ENCODE data around the gene IGLL1. TPM values are rescaled to one million over a fixed set of nuclear protein-coding genes. Genes with fewer than 3 reads are reported as not detected.
"Not testable (repeated sequence)": the region's sequence is repeated elsewhere in the genome, so short reads cannot be mapped to it uniquely, and the experiment has no call there.

IGLL1 gene
- total and polyA plus RNA-seq, 4 donors = 17.4 TPM; not detected in 3

- H3K9me3 ChIP-seq (ENCODE audit: control insufficient read depth in 4 of 4, low read length in 3 of 4); H3K36me3 ChIP-seq (ENCODE audit: control insufficient read depth in 4 of 4, insufficient read depth in 3 of 4, low read depth in 1 of 4, low read length in 3 of 4); H3K9ac ChIP-seq (ENCODE audit: low read depth in 1 of 2, low read length in 2 of 2); H3K27me3 ChIP-seq (ENCODE audit: control insufficient read depth in 4 of 4, insufficient read depth in 4 of 4, low read length in 3 of 4); H3K27ac ChIP-seq (ENCODE audit: low read depth in 1 of 2, low read length in 2 of 2); H3K4me3 ChIP-seq (ENCODE audit: low read depth in 1 of 3, low read length in 3 of 3); DNase-seq (ENCODE audit: low spot score); H3K4me1 ChIP-seq (ENCODE audit: control insufficient read depth in 4 of 4, insufficient read depth in 4 of 4, low read length in 3 of 4): not testable (repeated sequence)
- TF ChIP-seq NR2F2 (IDR thresholded peaks at IDR 0.05) = peak; percentile 54
- WGBS = 78% methylated on average over 19 of the region's 19 CpGs
Observed at GRCh38 chr22:23537830-23538695, 42.0 kb downstream of the IGLL1 start.

- DNase-seq (ENCODE audit: low spot score) = peak; percentile 28
- H3K4me3 ChIP-seq (ENCODE audit: low read depth in 1 of 3, low read length in 3 of 3) = no peak overlapping the region
Observed at GRCh38 chr22:23537416-23537815, 42.7 kb downstream of the IGLL1 start.

GRCh38 chr22:23536821-23537345 is 43.2 kb downstream of the IGLL1 start:
- DNase-seq (ENCODE audit: low spot score) = no peak
- no peak for TF ChIP-seq MAX (IDR thresholded peaks at IDR 0.05)
- no peak for TF ChIP-seq TAF1 (conservative IDR thresholded peaks at IDR 0.05)
- no peak for TF ChIP-seq CTCF (IDR thresholded peaks at IDR 0.05; ENCODE audit: low read depth, low read length, missing input control)

More at GRCh38 chr22:23537416-23537815, 42.7 kb downstream of the IGLL1 start:
- TF ChIP-seq GABPA (IDR thresholded peaks at IDR 0.05 in 1 of 2, conservative IDR thresholded peaks at IDR 0.05 in 1 of 2) (no peak), TAF1 (conservative IDR thresholded peaks at IDR 0.05) (no peak), ZBTB33 (IDR thresholded peaks at IDR 0.05) (no peak), RXRA (IDR thresholded peaks at IDR 0.05) (no peak), FOXA2 (IDR thresholded peaks at IDR 0.05) (no peak), ATF3 (IDR thresholded peaks at IDR 0.05) (no peak), HNF4A (conservative IDR thresholded peaks at IDR 0.05) (no peak), HNF4G (IDR thresholded peaks at IDR 0.05) (no peak), FOXA1 (IDR thresholded peaks at IDR 0.05) (no peak), SP1 (IDR thresholded peaks at IDR 0.05) (no peak), MAX (IDR thresholded peaks at IDR 0.05) (no peak), NR2F2 (IDR thresholded peaks at IDR 0.05) (no peak), EGR1 (IDR thresholded peaks at IDR 0.05; ENCODE audit: low read depth in 2 of 2) (no peak), JUND (IDR thresholded peaks at IDR 0.05) (no peak), RAD21 (IDR thresholded peaks at IDR 0.05) (no peak)
- Histone ChIP-seq H3K27ac (ENCODE audit: low read depth in 1 of 2, low read length in 2 of 2) (no peak overlapping the region), H3K9ac (ENCODE audit: low read depth in 1 of 2, low read length in 2 of 2) (no peak overlapping the region), H3K36me3 (ENCODE audit: control insufficient read depth in 4 of 4, insufficient read depth in 3 of 4, low read depth in 1 of 4, low read length in 3 of 4) (no peaks in the 10 kb centered on the region), H3K27me3 (ENCODE audit: control insufficient read depth in 4 of 4, insufficient read depth in 4 of 4, low read length in 3 of 4) (no peaks in the 10 kb centered on the region), H3K4me1 (ENCODE audit: control insufficient read depth in 4 of 4, insufficient read depth in 4 of 4, low read length in 3 of 4) (peaks cover 0 to 3% (median 0%) of the 10 kb centered on the region in 4 donors), H3K9me3 (ENCODE audit: control insufficient read depth in 4 of 4, low read length in 3 of 4) (no peaks in the 10 kb centered on the region)
- WGBS = 78% methylated on average over 11 of the region's 11 CpGs

GRCh38 chr22:23535790-23536661 is 44.1 kb downstream of the IGLL1 start:
- not testable (repeated sequence) for H3K36me3 ChIP-seq (ENCODE audit: control insufficient read depth in 4 of 4, insufficient read depth in 3 of 4, low read depth in 1 of 4, low read length in 3 of 4); H3K27me3 ChIP-seq (ENCODE audit: control insufficient read depth in 4 of 4, insufficient read depth in 4 of 4, low read length in 3 of 4); H3K9me3 ChIP-seq (ENCODE audit: control insufficient read depth in 4 of 4, low read length in 3 of 4); H3K27ac ChIP-seq (ENCODE audit: low read depth in 1 of 2, low read length in 2 of 2); H3K4me3 ChIP-seq (ENCODE audit: low read depth in 1 of 3, low read length in 3 of 3); H3K9ac ChIP-seq (ENCODE audit: low read depth in 1 of 2, low read length in 2 of 2); H3K4me1 ChIP-seq (ENCODE audit: control insufficient read depth in 4 of 4, insufficient read depth in 4 of 4, low read length in 3 of 4)
- 69% methylated on average over 5 of the region's 5 CpGs for WGBS
- DNase-seq (ENCODE audit: low spot score) = peak; percentile 28

More at GRCh38 chr22:23536821-23537345, 43.2 kb downstream of the IGLL1 start:
- 88% methylated on average over 17 of the region's 17 CpGs for WGBS
- Histone ChIP-seq H3K9ac (ENCODE audit: low read depth in 1 of 2, low read length in 2 of 2) (no peak overlapping the region), H3K4me3 (ENCODE audit: low read depth in 1 of 3, low read length in 3 of 3) (no peak overlapping the region), H3K4me1 (ENCODE audit: control insufficient read depth in 4 of 4, insufficient read depth in 4 of 4, low read length in 3 of 4) (peaks cover 0 to 3% (median 0%) of the 10 kb centered on the region in 4 donors), H3K27me3 (ENCODE audit: control insufficient read depth in 4 of 4, insufficient read depth in 4 of 4, low read length in 3 of 4) (no peaks in the 10 kb centered on the region), H3K27ac (ENCODE audit: low read depth in 1 of 2, low read length in 2 of 2) (no peak overlapping the region), H3K9me3 (ENCODE audit: control insufficient read depth in 4 of 4, low read length in 3 of 4) (no peaks in the 10 kb centered on the region), H3K36me3 (ENCODE audit: control insufficient read depth in 4 of 4, insufficient read depth in 3 of 4, low read depth in 1 of 4, low read length in 3 of 4) (no peaks in the 10 kb centered on the region)

Measured in liver (tissue), 9 donors.